OCI-LY7 (cell line): ENCODE data around the gene LYZL1. TPM values are rescaled to one million over a fixed set of nuclear protein-coding genes. Genes with fewer than 3 reads are reported as not detected.
"Not testable (repeated sequence)": the region's sequence is repeated elsewhere in the genome, so short reads cannot be mapped to it uniquely, and the experiment has no call there.

Source experiments
- BruUV-seq: library from RNA; stranded (reverse); fragments of 400-500 nt; replicated peaks from 2 replicates; lab custom pipeline; 2021; lab: Mats Ljungman, UMichigan
- CTCF ChIA-PET: fragments of 300-600 bp; sonication (Branson Sonifier 250); formaldehyde crosslinking; loops from one replicate; lab custom pipeline; 2022; ENCODE audit warnings: antibody characterized with exemption; ENCODE audit not compliant: unreplicated experiment; lab: Charles Lee
- POLR2A ChIA-PET: fragments of 300-600 bp; sonication (Branson Sonifier 250); formaldehyde crosslinking; loops from one replicate; lab custom pipeline; 2022; ENCODE audit warnings: antibody characterized with exemption; lab: Charles Lee
- DNase-seq: peaks from one replicate; pipeline ENCODE4 v3.0.0-alpha.2; 2015; ENCODE audit warnings: low spot score
- H2AFZ ChIP-seq: fragments of 200-600 bp; sonication (generic), shearing (Covaris generic); 2 replicates; pipeline ENCODE4 v1.6.1; 2014; ENCODE audit warnings: mild to moderate bottlenecking, antibody characterized with exemption, low read length, moderate library complexity
- H3K27ac ChIP-seq: fragments of 200-600 bp; sonication (generic); 2 replicates; pipeline ENCODE4 v1.5.1; 2014; ENCODE audit warnings: mixed run types, low read depth, mild to moderate bottlenecking, moderate library complexity, low read length, inconsistent platforms; ENCODE audit not compliant: poor library complexity, severe bottlenecking
- H3K36me3 ChIP-seq: fragments of 200-600 bp; sonication (generic); 2 replicates; pipeline ENCODE4 v1.6.1; 2014; ENCODE audit warnings: mild to moderate bottlenecking, antibody characterized with exemption, low read length, moderate library complexity, mixed read lengths; ENCODE audit not compliant: insufficient read depth
- H3K4me1 ChIP-seq: fragments of 200-600 bp; sonication (generic); 2 replicates; pipeline ENCODE4 v1.5.1; 2014; ENCODE audit warnings: mild to moderate bottlenecking, low read length; ENCODE audit not compliant: insufficient read depth, poor library complexity, severe bottlenecking
- H3K4me2 ChIP-seq: fragments of 200-600 bp; sonication (generic); 2 replicates; pipeline ENCODE4 v1.6.1; 2014; ENCODE audit warnings: mild to moderate bottlenecking, low read length
- H3K4me3 ChIP-seq: fragments of 200-600 bp; sonication (generic); 2 replicates; pipeline ENCODE4 v1.5.1; 2014; ENCODE audit warnings: mild to moderate bottlenecking, low read depth, low read length; ENCODE audit not compliant: poor library complexity, severe bottlenecking
- H3K79me2 ChIP-seq: fragments of 200-600 bp; sonication (generic); 2 replicates; pipeline ENCODE4 v1.6.1; 2016; ENCODE audit warnings: low read depth, mild to moderate bottlenecking, low read length, moderate library complexity, mixed read lengths; ENCODE audit not compliant: insufficient read depth
- H3K9me2 ChIP-seq: fragments of 200-600 bp; sonication (generic); 2 replicates; pipeline ENCODE4 v1.6.1; 2016; ENCODE audit warnings: mild to moderate bottlenecking, low read length, mixed read lengths; ENCODE audit not compliant: insufficient read depth
- H3K9me3 ChIP-seq: fragments of 200-600 bp; sonication (generic); 2 replicates; pipeline ENCODE4 v1.6.1; 2014; ENCODE audit warnings: mild to moderate bottlenecking, mixed run types, low read length, mixed read lengths
- H4K20me1 ChIP-seq: fragments of 200-600 bp; sonication (generic); 2 replicates; pipeline ENCODE4 v1.6.1; 2014; ENCODE audit warnings: mild to moderate bottlenecking, antibody characterized with exemption, low read length, moderate library complexity, mixed read lengths; ENCODE audit not compliant: insufficient read depth
- EZH2phosphoT487 ChIP-seq: fragments of 200-600 bp; sonication (generic); IDR thresholded peaks from 2 replicates; pipeline ENCODE4 v1.6.1; 2018; ENCODE audit warnings: low read depth, borderline replicate concordance, mild to moderate bottlenecking, mixed run types, antibody characterized with exemption, low read length, moderate library complexity, mixed read lengths
- intact Hi-C: fragments of 100-400 bp; cut with micrococcal nuclease; formaldehyde crosslinking; loops from one replicate; pipeline ENCODE4 v1.10.0; 2022; ENCODE audit not compliant: unreplicated experiment
- total RNA-seq, 2 experiments: library from RNA; depleted of rRNA in 1 of 2; stranded (reverse); fragments of >200 nt in 1 of 2; shearing (Covaris generic) in 1 of 2; gene quantifications; 2 replicates each; pipeline ENCODE4 v1.2.3, GENCODE V29; 2014 to 2022
- TF ChIP-seq, protein P1 (sequence below): fragments of 200-600 bp; sonication (generic); conservative IDR thresholded peaks from 2 replicates; pipeline ENCODE4 v1.5.1; 2014; ENCODE audit warnings: mild to moderate bottlenecking, antibody characterized with exemption, low read length, moderate library complexity, mixed read lengths

Gene LYZL1
- total RNA-seq, 2 experiments from 2014 or later, result not detected

DNA sequence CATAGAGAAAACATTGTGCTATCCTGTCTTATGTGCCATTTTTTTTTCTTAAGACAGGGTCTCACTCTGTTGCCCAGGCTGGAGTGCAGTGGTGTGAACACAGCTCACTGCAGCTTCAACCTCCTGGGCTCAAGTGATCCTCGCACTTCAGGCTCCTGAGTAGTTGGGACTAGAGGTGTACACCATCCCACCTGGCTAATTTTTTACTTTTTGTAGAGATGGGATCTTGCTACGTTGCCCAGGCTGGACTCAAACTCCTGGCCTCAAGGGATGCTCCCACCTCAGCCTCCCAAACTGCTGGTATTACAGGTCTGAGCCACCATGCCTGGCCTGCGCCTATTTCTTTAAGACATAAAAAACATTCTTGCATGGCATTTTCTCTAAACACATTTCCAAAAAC is 20.6 kb downstream of the LYZL1 start:
- Histone ChIP-seq H2AFZ (no peak overlapping the region), H3K4me3 (no peak overlapping the region), H3K79me2 (no peaks in the 10 kb centered on the region), H3K9me3 (no peaks in the 10 kb centered on the region), H3K9me2 (no peaks in the 10 kb centered on the region), H3K4me1 (no peaks in the 10 kb centered on the region), H4K20me1 (no peaks in the 10 kb centered on the region), H3K27ac (no peak overlapping the region), H3K4me2 (no peak overlapping the region), H3K36me3 (no peaks in the 10 kb centered on the region)
- no TSS peak for BruUV-seq
- CTCF ChIA-PET, result no interaction called here
- intact Hi-C loops, result loop anchor here (10.0 kb wide), 1 partner anchor 875 kb away; no protein-coding TSS in a partner anchor
- TF ChIP-seq, protein P1, sequence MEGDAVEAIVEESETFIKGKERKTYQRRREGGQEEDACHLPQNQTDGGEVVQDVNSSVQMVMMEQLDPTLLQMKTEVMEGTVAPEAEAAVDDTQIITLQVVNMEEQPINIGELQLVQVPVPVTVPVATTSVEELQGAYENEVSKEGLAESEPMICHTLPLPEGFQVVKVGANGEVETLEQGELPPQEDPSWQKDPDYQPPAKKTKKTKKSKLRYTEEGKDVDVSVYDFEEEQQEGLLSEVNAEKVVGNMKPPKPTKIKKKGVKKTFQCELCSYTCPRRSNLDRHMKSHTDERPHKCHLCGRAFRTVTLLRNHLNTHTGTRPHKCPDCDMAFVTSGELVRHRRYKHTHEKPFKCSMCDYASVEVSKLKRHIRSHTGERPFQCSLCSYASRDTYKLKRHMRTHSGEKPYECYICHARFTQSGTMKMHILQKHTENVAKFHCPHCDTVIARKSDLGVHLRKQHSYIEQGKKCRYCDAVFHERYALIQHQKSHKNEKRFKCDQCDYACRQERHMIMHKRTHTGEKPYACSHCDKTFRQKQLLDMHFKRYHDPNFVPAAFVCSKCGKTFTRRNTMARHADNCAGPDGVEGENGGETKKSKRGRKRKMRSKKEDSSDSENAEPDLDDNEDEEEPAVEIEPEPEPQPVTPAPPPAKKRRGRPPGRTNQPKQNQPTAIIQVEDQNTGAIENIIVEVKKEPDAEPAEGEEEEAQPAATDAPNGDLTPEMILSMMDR, result no peak
- TF ChIP-seq EZH2phosphoT487, result no peak
- no peak for DNase-seq
- POLR2A ChIA-PET, result no interaction called here

- DNase-seq, BruUV-seq, H4K20me1 ChIP-seq, H2AFZ ChIP-seq, H3K4me2 ChIP-seq, CTCF ChIA-PET, H3K9me2 ChIP-seq, H3K79me2 ChIP-seq, H3K4me1 ChIP-seq, H3K36me3 ChIP-seq, H3K27ac ChIP-seq, intact Hi-C loops, H3K9me3 ChIP-seq, H3K4me3 ChIP-seq: not testable (repeated sequence)
- POLR2A ChIA-PET, result interaction anchor here (0.6 kb wide), 2 partner anchors 220 to 300 kb away, joined by 3 to 4 read pairs; no protein-coding TSS in a partner anchor
These were observed 21.6 kb downstream of the LYZL1 start for GRCh38 chr10:29310463-29310862.

- no peak for DNase-seq
- no peaks in the 10 kb centered on the region for H3K9me3 ChIP-seq
- H3K4me1 ChIP-seq, result no peaks in the 10 kb centered on the region
- H2AFZ ChIP-seq, result no peak overlapping the region
- TF ChIP-seq EZH2phosphoT487, result no peak
- TF ChIP-seq, protein P1, result no peak
- intact Hi-C loops, result no loop called here
- no peaks in the 10 kb centered on the region for H3K9me2 ChIP-seq
- no peak overlapping the region for H3K4me3 ChIP-seq
- POLR2A ChIA-PET, result no interaction called here
- no peaks in the 10 kb centered on the region for H4K20me1 ChIP-seq
- CTCF ChIA-PET, result no interaction called here
- H3K27ac ChIP-seq, result no peak overlapping the region
- no peaks in the 10 kb centered on the region for H3K36me3 ChIP-seq
- no TSS peak for BruUV-seq
- no peak overlapping the region for H3K4me2 ChIP-seq
- H3K79me2 ChIP-seq, result no peaks in the 10 kb centered on the region
These were observed 24.2 kb downstream of the LYZL1 start for GRCh38 chr10:29313071-29313470.
